ENCODE measurements around the gene UGCG.
"Not testable (repeated sequence)": the region's sequence is repeated elsewhere in the genome, so short reads cannot be mapped to it uniquely, and the experiment has no call there.

The UGCG gene

DNA sequence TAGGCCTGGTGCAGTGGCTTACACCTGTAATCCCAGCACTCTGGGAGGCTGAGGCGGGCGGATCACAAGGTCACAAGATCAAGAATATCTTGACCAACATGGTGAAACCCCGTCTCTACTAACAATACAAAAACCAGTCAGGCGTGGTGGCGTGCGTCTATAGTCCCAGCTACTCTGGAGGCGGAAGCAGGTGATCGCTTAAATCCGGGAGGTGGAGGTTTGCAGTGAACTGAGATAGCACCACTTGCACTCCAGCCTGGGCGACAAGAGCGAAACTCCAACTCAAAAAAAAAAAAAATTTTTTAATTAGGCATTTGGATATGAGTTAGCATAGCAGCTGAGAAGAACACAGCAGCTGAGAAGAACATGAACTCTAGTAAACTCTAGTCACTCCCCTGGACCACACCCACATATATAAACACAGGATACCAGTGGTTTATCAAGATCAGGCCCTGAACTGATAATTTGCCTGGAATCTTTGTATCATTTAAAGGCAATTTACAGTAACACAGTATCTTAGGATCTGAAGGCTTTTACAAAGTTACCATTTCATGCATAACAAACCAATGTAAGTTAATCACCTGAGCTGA is 4.6 kb upstream of the UGCG start:
- DNase-seq: no peak

DNA sequence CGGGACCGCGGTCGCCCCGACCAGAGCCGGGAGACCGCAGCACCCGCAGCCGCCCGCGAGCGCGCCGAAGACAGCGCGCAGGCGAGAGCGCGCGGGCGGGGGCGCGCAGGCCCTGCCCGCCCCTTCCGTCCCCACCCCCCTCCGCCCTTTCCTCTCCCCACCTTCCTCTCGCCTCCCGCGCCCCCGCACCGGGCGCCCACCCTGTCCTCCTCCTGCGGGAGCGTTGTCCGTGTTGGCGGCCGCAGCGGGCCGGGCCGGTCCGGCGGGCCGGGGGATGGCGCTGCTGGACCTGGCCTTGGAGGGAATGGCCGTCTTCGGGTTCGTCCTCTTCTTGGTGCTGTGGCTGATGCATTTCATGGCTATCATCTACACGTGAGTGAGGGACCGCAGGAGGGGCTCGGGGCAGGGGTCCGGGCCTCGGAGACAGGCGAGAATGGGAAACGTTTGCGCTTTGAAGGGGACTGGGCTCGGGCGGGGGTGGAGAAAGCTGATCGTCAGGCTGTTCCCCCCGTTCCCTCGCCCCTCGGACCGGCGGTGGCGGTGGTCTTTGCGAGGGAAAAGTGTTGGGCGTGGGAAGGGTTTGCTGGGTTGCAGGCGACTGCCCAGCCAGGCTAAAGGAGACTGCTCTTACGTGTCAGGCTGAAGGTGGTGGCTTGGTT is 457 bp downstream of the UGCG start:
- DNase-seq: no peak

DNA sequence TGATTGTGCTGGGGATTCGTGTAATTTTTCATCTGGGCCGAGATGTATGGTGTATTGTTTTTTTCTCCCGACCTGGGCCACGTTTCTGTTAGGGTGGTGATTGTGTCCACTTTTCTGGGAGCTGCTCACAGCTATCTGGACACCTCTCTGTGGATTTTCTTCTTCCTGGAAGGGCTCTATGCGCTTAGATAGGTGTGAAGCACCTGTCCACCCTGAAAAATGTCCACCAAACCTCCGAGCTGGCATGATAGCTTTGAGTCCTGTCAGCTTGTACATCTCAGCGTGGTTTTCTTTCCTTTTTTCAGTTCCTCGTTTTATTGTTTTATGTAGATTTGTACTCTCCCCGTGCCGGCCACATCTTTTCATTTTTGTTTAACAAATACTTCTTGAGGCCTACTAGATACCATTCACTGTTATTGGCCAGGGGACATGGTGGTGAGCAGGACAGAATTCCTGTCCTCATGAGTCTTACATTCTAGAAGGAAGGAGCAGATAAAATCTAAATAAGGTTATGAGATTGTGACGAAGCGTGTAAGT is 1.1 kb downstream of the UGCG start:
- DNase-seq: no peak

DNA sequence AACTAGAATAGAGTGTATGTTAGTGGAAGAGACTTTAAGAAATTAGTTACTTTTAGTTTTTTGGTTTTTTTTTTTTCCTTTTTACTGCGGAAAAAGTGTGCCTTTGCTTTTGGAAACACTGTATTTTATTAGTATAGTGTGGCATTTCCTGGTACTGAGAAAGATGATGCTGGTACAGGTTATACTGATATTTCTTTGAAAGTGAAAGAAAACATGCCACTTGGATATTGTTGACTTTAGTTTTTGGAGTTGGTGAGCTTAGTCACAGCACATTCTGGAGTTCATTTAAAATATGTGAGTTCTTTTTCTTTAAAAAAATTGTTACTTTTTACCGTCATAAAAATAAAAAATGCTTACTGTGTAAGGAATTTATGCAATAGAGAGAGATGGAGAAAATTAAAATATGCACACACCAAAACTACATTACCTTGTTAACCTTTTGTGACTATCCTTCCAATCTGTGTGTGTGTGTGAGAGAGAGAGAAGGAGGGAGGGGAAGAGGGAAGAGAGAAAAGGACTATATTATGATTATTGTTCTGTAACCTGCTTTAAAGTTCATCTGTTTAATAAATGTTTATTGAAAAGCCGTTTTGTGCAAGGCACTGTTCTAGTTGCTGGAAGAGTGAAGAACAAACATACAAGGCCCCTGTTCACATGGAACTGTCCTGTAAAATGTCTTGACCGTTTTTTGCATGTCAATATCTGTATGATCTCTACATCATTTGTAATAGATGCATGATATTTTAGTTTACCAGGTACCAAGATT is 1.9 kb downstream of the UGCG start:
- DNase-seq: no peak

DNA sequence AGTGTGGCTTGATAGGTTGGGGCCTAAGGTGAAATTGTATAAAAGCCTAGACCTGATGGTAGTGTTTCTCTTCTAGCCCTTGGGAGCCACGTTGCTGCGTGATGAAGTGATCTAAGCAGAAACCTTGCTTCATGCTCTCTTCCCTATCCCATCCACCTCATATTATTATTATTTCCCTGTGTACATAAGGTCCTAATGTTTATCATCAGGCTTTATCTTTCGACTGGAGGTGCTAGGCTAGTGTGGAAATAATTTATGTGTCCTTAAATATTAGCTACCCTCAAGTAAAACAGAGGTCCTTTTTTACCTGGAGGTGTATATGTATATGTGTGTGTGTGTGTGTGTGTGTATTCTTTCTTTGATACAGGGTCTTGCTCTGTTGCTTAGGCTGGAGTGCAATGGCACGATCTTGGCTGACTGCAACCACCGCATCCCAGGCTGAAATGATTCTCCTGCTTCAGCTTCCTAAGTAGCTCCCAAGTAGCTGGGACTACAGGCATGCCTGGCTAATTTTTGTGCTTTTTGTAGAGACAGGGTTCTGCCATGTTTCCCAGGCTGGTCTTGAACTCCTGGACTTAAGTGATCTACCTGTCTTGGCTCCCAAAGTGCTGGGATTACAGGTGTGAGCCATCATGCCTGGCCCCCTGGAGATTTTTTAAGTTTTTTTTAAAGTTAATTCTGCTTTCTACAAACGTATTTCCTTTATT is 3.7 kb downstream of the UGCG start:
- DNase-seq: no peak

DNA sequence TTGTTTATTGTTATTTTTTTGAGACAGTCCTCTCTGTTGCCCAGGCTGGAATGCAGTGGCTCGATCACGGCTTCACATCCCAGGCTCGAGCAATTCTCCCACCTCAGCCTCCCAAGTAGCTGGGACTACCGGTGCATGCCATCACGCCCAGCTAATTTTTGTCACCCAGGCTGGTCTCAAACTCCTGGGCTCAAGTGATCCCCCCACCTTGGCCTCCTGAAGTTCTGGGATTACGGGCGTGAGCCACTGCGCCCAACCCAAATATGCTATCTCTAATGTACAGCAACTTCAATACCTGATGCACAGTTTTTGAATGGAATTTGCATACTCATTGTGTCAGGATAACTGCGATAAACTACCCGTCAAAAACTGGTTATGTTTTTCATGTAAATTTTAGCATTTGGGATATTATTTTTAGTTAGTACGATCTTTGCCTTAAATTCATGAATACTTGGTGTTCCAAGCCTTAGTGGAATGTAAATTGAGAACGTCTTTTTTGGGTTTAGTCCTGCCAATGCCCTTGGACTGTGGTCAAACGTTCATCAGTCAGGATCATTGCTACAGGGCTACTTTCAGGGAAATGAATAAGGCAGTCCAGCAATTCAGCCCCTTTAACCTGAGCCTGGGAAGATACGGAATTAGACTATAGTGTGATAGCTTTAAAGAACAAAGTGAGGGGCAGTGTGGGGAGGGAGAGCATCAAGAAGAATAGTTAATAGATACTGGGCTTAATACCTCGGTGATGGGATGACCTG is 4.4 kb downstream of the UGCG start:
- DNase-seq: no peak

DNA sequence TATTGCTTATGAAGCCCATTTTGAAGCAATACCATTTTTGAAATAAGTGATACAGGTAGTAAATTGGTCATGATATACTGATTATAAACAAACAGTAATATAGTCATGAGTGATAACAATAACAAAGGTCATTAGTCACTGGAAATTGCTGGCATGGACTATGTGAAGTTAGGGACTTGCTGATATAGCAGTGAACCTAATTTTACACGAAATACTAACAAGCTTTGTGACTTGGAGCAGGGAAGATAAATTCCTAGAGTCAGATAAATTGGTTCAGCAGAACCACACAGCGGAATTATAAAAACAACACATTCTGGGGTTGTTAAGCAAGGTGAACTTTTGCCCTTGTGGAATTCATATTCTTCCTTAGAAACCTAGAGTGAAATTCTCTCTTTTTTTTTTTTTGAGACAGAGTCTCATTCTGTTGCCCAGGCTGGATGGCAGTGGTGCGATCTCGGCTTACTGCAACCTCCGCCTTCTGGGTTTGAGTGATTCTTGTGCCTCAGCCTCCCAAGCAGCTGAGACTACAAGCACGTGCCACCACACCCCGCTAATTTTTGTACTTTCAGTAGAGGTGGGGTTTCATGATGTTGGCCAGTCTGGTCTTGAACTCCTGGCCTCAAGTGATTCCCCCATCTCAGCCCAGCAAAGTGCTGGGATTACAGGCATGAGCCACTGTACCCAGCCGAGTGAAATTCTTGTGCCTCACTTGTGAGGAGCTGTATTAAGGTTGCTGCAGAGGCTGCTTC is 6.0 kb downstream of the UGCG start:
- DNase-seq: no peak

DNA sequence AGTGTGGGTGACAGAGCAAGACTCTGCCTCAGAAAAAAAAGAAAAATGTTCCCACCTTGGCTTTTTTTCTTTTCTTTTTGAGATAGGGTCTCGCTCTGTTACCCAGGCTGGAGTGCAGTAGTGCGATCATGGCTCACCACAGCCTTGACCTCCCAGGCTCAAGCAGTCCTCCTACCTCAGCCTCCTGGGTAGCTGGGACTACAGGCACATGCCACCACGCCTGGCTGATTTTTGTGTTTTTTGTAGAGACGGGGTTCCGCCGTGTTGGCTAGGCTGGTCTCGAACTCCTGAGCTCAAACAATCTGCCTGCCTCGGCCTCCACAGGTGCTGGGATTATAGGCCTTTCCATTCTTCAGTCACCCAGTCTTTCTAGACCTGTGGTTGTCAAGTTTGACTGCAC is 6.9 kb downstream of the UGCG start:
- not testable (repeated sequence) for DNase-seq

DNA sequence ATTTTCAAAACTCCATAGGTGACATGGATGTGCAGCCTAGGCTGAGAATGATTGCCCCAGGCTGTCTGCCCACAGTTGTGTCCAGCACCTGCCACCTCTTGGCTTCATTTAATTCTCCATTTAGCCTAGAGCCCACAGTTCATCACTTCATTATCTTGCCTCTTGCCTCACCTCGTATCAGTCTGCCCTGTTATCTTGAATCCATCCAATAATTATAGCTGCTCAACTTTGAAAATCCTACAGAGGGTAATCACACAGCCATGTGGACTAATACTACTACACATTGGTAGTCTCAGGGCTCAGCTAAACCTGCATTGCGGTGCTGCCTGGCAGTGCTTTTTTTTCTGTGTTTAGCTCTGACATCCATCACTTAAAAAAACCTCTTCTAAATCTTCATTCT is 7.4 kb downstream of the UGCG start:
- DNase-seq: no peak

DNA sequence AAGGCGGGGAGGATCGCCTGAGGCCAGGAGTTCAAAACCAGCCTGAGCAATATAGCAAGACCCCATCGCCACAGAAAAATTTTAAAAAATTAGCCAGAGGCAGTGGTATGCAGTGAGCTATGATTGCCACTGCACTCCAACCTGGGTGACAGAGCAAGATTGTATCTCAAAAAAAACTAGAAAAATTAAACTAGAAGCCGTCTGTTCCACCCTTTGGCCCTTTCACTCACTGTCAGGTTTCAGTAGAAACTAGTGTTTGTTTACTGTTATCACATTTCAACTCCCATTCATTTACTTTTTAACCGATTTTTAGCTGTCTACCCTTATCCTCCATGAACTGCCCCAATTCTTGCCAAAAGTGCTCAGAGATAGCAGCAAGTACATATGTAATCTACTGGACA is 8.3 kb downstream of the UGCG start:
- DNase-seq: no peak

DNA sequence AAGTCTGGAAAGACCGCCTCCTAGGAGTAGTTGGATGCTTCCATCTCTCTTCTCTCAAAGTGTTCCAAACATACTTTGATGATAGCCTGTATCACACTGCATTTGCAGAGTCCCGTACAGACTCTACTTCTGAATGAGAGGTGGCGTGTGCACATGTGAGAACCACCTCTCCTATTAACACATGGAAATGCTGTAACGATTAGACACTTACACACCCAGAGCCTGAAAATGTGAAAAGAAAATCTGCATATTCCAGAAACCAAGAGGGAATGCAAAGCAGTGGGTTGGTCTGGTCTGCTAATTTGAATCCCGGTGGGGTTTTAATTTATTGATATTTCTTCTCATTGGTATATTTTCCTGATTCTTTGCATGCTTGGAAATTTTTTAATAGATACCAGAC is 10.5 kb downstream of the UGCG start:
- no peak for DNase-seq

DNA sequence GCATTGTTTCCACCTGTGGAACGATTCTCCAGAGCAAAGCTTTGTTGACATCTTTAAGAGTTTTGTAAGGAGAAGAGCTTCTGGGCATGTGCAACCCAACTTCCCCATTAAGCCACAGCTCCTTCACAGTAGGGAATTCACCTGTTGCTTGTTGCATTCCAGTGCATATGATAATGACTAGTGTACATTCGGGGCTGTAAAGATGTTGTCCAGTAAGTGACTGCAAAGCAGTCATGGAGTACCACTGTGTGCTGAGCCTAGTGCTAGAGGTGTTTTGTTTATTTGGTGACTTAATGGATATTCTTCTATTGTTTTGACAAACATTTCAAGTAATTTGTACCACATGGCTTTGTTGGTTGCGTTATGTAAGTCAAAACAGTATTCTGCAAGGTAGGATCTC is 12.8 kb downstream of the UGCG start:
- no peak for DNase-seq

DNA sequence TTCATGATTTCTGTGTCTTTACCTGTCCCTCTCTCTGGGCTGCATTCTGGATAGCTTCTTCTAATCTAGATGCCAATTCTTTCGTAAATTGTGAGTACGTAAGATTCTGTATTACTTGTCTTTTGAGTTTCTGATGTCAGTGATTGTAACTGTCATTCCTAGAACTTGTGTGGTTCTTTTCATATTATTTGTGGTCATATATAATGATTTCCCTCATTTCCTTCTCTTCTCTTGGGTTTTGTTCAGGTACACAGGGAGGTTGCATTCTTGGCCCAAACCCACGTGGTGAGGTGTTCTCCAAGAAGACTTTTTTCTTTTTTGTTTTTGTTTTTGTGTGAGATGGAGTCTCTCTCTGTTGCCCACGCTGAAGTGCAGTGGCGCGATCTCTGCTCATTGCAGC is 13.8 kb downstream of the UGCG start:
- DNase-seq: no peak

DNA sequence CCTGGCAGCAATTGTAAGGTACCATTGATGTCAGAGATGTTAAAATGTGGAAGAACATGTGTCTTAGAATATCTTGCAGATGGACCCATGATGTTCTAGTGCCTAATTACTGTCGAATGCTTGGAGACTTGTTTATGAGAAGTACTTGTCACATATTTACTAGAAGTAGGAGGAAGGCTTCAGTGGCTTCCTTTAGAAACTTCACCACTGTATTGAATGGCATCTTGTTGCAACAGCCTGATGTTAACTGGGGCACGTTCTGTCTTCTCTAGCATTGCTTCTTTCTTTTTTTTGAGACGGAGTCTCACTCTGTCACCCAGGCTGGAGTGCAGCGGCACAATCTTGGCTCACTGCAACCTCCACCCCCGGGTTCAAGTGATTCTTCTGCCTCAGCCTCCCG is 16.5 kb downstream of the UGCG start:
- no peak for DNase-seq

DNA sequence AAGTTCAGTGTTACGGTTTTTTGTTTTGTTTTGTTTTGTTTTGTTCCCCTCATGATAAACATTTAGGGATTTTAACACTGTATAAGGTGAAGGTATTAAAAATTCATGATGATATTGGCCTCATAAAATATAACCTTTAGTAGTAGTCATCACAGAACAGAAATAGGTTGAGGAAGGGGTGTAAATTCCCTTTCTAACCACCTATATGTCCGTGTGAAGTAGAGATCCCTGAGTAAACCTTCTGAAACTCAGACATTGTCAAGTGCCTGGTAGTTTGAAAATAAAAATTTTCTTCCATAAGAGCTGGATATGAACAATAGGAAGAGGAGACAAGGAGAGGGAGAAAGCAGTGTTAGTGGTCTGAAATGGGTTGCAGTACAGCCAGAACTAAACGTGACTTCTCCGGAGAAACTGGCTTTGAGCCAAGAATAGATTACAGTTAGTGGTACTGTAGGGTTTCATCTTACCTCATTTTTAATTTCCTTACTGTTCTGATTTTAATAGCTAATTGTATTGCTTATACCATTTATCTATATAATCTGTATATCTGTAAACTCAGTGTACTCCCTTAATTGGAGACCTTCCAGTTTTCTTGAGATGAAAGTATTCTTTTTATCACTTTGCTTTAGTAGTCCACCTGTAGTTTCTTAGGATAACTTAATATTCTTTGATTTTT is 18.3 kb downstream of the UGCG start:
- DNase-seq: no peak

DNA sequence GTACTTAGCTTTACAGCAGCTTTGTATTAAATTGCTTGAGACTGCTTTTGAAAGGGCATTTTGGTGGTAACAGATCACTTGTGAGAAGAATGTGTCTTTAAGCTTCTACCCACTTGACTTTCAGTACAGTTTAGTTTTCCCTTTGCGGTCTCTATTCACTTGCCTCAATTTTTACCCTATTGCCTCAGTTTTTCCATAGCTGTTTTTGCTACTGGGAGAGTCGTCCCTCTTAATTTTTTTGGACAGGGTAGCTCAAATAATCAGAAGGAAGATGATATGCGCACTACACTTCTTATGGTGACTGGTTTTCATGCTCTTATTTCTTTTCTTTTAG is 18.8 kb downstream of the UGCG start:
- DNase-seq: no peak

DNA sequence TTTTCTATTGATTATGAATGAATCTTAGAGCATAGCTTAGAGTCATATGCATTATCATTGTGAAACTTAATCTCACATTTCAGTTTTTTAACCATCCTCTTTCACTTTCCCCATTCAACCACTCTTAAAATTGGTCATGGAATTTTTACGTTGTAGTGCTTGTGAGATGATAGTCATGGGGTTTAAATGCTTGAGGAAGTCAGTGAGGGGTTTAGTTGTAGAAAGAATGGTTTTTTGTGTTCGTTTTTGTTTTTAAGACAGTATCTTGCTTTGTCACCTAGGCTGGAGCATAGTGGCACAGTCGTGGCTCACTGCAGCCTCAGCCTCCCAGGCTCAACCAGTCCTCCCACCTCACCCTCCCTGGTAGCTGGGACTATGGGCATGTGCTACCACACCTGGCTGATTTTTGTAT is 19.6 kb downstream of the UGCG start:
- DNase-seq: no peak

DNA sequence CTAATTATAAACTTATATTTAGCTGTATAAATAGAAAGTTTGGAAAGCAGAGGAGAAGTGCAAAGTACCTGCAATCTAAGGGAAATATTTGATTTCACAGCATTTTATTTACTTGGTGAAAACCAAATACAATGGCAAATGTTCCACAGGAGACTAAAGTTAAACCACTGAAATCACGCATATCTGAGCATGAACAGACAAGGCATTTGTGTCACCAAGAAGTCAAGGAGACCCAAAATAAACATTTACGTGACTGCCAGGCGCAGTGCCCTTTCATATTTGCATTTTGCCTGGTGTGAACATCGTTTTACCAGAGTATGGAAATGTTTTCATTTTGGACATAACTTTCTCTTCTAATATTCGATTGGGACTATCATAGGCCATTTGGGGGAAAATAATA is 20.6 kb downstream of the UGCG start:
- DNase-seq: no peak

DNA sequence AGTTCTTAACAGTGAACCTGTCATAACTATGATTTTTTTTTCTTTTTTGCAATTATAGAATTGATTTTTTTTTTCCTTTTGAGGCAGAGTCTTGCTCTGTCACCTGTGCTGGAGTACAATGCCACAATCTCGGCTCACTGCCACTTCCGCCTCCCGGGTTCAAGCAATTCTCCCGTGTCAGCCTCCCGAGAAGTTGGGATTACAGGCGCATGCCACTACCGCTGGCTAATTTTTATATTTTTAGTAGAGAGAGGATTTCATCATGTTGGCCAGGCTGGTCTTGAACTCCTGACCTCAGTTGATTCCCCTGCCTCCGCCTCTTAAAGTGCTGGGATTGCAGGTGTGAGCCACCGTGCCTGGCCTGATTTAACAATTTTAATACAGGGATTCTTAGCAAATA is 21.4 kb downstream of the UGCG start:
- no peak for DNase-seq

DNA sequence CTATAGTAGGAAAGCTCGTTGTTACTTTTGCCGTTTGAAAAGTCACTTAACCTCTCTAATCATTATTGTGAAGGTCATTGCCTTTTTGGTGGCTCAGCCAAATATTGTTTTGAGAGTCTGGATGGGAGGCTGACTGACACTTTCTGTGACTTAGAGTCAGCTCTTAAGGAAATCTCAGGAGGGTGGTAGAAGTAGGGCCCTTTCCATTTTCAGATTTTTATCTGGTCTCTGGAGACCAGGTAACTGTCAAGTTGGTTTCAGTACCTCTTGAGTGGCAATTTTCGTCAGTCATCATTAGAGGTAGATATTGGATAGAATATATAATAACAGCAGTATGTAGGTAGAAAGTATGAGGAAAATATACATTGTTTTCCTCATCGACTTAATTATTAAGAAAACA is 23.3 kb downstream of the UGCG start:
- DNase-seq: no peak

DNA sequence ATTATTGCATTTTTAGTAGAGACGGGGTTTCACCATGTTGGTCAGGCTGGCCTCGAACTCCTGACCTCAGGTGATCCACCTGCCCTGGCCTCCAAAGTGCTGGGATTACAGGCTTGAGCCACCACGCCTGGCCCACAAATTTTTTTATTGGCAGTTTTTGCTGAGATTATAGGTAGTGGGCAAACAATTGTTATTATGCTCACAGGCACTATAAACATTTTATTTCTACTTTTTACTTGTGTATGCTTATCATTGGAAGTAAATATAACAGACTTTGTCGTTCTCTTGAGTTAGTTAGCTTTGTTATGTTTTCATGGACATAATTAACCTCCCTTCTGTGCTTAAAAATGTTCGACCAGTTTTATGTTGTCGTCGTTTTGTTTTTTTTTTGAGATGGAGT is 23.9 kb downstream of the UGCG start:
- no peak for DNase-seq
